LNCAP (cell line): ENCODE data around the gene APOBR.

Source experiments
- CTCF ChIP-seq: fragments of 450-650 bp; IDR thresholded peaks from 2 replicates; pipeline ENCODE4 v1.5.1; 2017; ENCODE audit warnings: mild to moderate bottlenecking

Gene APOBR

GRCh38 chr16:28540346-28540745 lies 45.9 kb downstream of the APOBR start:
- no peak for TF ChIP-seq CTCF

GRCh38 chr16:28542646-28543045 lies 48.2 kb downstream of the APOBR start:
- no peak for TF ChIP-seq CTCF

- no peak for TF ChIP-seq CTCF
Measured at GRCh38 chr16:28543072-28543471, 48.6 kb downstream of the APOBR start.

- TF ChIP-seq CTCF, result no peak
Measured at GRCh38 chr16:28544998-28545397, 50.6 kb downstream of the APOBR start.

GRCh38 chr16:28546626-28547025 lies 52.2 kb downstream of the APOBR start:
- TF ChIP-seq CTCF, result no peak

- TF ChIP-seq CTCF, result no peak
Measured at GRCh38 chr16:28548306-28548802, 53.9 kb downstream of the APOBR start.
